HG03060 (cell line): ENCODE measurements around the gene ZNF350.
"Not testable (repeated sequence)": the region's sequence is repeated elsewhere in the genome, so short reads cannot be mapped to it uniquely, and the experiment has no call there.

ENCODE experiments used
- ATAC-seq: cut with Tn5 transposase; IDR thresholded peaks from one replicate; pipeline ENCODE4 v1.9.1; 2021; ENCODE audit warnings: low read depth, moderate number of reproducible peaks; ENCODE audit not compliant: unreplicated experiment

The ZNF350 gene

GRCh38 chr19:51986309-51987291, at the start of gene ZNF350:
TSS of gene ZNF350 (minus strand) at chr19:51986840. CDS start at chr19:51974360, 12,480 bp downstream.
- peak; percentile 84 for ATAC-seq

GRCh38 chr19:52034051-52034728, 47.5 kb upstream of the ZNF350 start:
- no peak for ATAC-seq

GRCh38 chr19:52028780-52029123, 42.1 kb upstream of the ZNF350 start:
- no peak for ATAC-seq

DNA sequence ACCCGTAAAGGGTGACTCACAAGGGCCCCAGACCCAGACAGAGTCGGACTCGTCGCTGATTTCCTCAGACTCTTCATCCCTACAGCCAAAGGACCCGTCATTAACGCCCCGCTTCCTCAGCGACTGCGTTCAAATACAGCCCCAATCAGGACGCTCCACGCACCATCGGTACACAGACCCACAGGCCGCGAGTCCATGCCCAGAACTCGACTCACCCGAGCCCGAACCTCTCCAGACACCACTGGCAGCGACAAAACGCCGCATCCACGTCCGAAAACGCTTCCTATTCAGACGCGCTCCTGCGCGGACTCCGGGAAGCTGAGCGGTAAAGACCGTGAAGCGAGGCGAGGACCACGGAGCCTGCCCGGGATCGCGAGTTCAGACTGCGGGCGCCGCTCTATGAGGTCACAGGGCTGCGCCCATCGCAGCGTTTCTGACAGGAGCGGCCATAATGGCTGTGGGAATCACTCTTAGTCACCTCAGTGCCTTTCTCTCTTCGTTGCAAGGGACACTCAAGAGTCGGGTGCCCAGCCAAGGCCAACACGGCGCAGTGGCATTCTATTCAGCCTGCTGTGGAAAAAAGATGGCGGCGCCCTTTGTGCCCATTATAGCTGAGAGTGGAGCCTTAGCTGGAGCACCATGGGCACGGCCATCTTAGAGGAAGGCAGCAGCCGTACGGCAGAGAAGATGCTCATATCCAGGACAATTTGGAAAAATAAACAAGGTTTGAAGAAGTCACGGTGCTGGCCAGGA, 41.6 kb upstream of the ZNF350 start, which contains the start of gene ZNF614:
TSS of gene ZNF614 (minus strand) at position 353 of the 753 bp plus-strand sequence. CDS start 2,634 bp downstream, outside the sequence.
- ATAC-seq, result peak; percentile 62

- not testable (repeated sequence) for ATAC-seq
Observed at GRCh38 chr19:52026255-52026990, 39.8 kb upstream of the ZNF350 start.

DNA sequence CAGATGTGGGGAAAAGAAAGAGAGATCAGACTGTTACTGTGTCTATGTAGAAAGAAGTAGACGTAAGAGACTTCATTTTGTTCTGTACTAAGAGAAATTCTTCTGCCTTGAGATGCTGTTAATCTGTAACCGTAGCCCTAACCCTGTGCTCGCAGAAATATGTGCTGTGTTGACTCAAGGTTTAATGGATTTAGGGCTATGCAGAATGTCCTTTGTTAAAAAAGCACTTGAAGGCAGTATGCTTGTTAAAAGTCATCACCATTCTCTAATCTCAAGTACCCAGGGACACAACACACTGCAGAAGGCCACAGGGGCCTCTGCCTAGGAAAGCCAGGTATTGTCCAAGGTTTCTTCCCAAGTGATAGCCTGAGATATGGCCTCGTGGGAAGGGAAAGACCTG, 37.8 kb upstream of the ZNF350 start:
- not testable (repeated sequence) for ATAC-seq

DNA sequence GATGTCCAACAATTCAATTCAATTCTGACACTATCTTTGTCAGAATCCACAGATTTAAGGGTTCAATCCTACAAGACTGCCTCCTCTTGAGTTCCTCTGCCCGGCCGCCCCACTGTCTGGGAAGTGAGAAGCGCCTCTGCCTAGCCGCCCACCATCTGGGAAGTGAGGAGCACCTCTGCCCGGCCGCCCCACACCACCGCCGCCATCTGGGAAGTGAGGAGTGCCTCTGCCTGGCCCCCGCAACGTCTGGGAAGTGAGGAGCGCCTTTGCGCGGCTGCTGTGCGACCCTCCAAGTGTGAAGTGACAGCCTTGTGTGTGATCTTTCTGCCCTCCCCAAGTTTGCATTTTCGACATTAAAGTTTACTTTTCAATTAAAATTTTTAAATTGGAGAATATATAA, 35.6 kb upstream of the ZNF350 start:
- ATAC-seq, result no peak

DNA sequence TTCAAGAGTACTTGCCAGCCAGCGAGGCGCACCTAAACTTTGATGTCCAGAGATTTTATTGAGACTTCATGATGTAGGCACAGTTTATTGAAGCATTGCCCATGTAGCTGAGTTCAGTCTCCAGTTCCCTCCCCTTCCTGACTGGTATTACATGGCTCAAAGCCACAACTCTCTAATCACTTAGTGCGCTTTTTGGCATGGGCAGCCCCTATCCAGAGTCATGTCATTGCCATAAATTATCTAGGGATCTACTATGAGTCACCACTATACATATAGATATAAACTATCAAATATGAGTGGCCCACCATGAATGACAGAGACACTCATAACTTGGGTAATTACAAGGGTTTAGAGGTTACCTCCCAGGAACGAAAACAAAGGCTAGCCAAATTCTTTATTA, 33.9 kb upstream of the ZNF350 start:
- ATAC-seq, result no peak

DNA sequence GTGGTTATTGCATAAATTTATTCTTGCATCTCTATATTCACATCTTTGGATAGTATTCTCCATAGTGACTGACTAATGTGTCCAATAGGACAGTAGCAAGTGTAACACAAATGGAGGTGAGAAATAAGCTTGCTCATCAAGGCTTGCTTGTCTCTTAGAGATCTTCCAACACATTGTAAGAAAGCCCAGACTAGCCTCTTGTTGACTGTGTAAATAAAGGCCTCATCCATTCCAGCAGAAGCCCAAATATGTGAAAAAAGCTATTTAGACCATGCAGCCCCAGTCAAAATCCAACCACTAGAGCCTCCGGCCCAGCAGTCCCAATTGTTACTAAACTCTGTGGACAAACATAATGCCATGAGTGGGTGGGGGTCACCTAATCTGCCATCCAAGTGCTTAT, 24.0 kb upstream of the ZNF350 start:
- no peak for ATAC-seq

DNA sequence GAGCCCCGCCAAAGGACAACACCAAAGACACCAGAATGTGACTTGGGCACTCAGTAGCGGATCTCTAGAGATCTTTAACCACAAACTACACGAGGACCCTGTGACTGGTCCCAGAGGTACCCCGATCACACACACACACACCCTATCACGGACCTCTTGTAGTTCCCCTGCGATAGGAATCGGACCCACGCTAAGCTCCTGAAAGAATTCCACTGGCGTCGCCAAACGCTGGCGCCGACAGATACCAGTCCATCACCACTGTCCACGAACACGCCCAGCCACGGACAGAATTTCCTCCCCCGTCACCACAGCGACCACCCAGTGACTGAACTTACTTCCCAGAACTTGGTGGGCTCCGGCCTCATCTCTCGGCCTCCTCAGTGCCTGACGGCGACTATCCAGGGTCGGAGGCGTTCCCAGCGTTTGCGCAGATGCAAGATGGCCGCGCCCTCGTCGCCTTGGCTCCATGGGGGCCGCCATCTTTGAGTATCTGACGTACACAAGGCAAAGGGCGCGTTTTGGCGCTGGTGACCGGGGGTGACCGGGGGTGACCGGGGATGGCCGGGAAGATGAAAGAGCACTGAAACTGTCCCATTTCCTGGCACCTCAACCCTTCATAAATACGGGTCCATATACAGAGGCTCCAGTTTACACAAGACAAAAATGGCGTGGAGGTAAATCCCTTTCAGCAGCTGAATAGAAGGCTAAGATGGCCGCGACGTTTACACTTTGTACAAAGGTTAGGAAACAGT, 21.3 kb upstream of the ZNF350 start, which contains the start of gene ZNF615:
TSS of gene ZNF615 (minus strand) at position 406 of the 752 bp plus-strand sequence. CDS start 4,500 bp downstream, outside the sequence.
- no peak for ATAC-seq

GRCh38 chr19:52007451-52007805, 20.8 kb upstream of the ZNF350 start:
- no peak for ATAC-seq

- no peak for ATAC-seq
Observed at GRCh38 chr19:51994048-51994644, 7.5 kb upstream of the ZNF350 start.

GRCh38 chr19:51993422-51993821, 6.8 kb upstream of the ZNF350 start:
- ATAC-seq, result no peak

GRCh38 chr19:51983361-51983760, 3.3 kb downstream of the ZNF350 start:
- ATAC-seq, result no peak

GRCh38 chr19:51980926-51981325, 5.7 kb downstream of the ZNF350 start:
- not testable (repeated sequence) for ATAC-seq

DNA sequence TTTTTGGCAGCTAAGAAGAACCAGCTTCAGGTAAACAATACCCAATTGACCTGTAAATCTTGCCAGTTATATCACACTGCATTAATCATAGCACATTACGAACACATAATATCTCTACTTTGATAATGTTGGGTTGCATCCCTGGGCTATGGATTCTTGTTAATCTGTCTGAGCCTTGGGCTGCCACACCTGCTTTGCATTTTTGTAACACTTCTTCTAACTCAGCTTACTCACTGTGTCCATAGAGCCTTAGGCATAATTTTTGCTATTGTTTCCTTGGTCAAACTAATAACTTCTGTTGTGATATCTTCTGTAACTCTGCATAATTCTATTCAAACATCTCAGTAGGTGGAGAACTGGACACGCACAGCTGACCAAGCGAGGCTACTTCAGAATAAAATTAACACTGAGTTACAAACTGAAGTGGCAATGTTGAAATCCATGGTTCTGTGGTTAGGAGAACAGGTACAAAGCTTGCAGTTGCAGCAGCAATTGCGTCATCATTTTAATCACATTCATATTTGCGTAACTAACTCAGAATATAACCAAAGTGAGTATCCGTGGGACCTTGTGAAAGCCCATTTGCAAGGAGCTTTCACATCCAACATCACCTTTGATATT, 6.4 kb downstream of the ZNF350 start:
- ATAC-seq, result no peak

GRCh38 chr19:51978882-51979281, 7.8 kb downstream of the ZNF350 start:
- ATAC-seq, result no peak

DNA sequence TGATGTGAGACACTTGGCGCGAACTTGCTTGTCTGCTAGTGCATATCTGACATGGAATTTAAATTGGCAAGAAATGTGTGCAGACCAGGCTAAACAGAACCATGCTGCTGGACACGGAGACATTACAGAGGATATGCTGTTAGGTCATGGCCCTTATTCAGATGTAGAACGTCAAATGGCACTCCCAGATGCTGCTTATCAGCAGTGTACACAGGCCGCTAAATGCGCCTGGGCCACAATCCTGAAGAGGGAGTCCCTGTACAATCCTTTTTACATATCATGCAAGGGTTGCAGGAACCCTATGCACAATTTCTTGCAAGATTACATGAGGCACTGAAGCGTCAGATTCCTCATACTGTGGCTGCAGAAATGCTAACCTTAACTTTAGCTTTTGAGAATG, 9.3 kb downstream of the ZNF350 start:
- ATAC-seq, result no peak

DNA sequence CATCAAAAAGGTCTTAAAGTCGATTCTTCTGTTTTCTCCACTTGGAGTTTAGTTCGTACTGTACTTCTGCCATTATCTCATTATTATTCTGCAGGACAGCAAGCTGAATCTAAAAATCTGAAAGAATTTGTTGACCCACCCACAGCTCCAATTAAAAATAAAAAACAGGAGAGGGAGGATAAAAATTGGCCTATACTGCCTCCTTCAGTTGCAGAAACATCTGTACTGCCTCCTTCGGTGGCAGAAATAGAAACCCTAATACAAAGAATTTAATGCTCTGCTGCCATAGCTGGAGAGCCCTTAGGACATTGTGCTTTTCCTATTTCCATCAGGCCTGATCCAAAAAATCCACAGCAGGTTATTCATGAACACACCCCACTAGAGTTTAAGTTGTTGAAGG, 9.8 kb downstream of the ZNF350 start:
- ATAC-seq, result no peak
